Thyroid gland (tissue), 4 donors: ENCODE data around the gene WHRN. TPM values are rescaled to one million over a fixed set of nuclear protein-coding genes. Genes with fewer than 3 reads are reported as not detected.

Source experiments
- DNase-seq, 2 donors: peaks; one replicate each; pipeline ENCODE4 v3.0.0-alpha.2; 2019
- H3K27ac ChIP-seq, 3 donors: fragments of 200-600 bp; sonication (generic); 1 replicate in 2 of 3; 2 replicates in 1 of 3; pipeline ENCODE4 v1.5.1; 2016 to 2019; ENCODE audit warnings: mild to moderate bottlenecking in 1 of 3, moderate library complexity in 1 of 3
- H3K27me3 ChIP-seq: fragments of 200-600 bp; sonication (generic); one replicate; pipeline ENCODE4 v1.5.1; 2019
- H3K36me3 ChIP-seq, 2 donors: fragments of 200-600 bp; sonication (generic); one replicate each; pipeline ENCODE4 v1.5.1; 2016 to 2019
- H3K4me1 ChIP-seq, 2 donors: fragments of 200-600 bp; sonication (generic); one replicate each; pipeline ENCODE4 v1.5.1; 2017 to 2019
- H3K4me3 ChIP-seq, 3 donors: fragments of 200-600 bp; sonication (generic); replicated peaks in 1 of 3; 1 replicate in 2 of 3; 2 replicates in 1 of 3; pipeline ENCODE4 v1.5.1; 2016; ENCODE audit warnings: mild to moderate bottlenecking in 1 of 3
- H3K9me3 ChIP-seq: fragments of 200-600 bp; sonication (generic); one replicate; pipeline ENCODE4 v1.5.1; 2017
- POLR2A ChIP-seq, 2 donors: fragments of 450-650 bp; IDR thresholded peaks; one replicate each; pipeline ENCODE4 v1.6.1; 2017; ENCODE audit warnings: antibody characterized with exemption in 2 of 2, mild to moderate bottlenecking in 2 of 2, moderate library complexity in 1 of 2
- WGBS, 2 donors: methylation state at CpG; one replicate each; pipeline ENCODE4 v1.1.5; 2017; 5-methylcytosine and 5-hydroxymethylcytosine counted together
- intact Hi-C: fragments of 100-400 bp; cut with DNase I; formaldehyde crosslinking; loops from one replicate; pipeline ENCODE4 v1.15.1; 2023
- total RNA-seq, 4 donors: library from RNA; depleted of rRNA; stranded (reverse); fragments of >200 nt; gene quantifications; one replicate each; pipeline ENCODE4 v1.2.3, GENCODE V29; 2016
- TF ChIP-seq, protein P1 (sequence below), 6 experiments: fragments of 200-600 bp in 3 of 6; fragments of 450-650 bp in 3 of 6; sonication (generic) in 3 of 6; IDR thresholded peaks; one replicate each; pipeline ENCODE4 v1.5.1; 2016 to 2019; ENCODE audit warnings: antibody characterized with exemption in 6 of 6, mild to moderate bottlenecking in 2 of 6, inconsistent platforms in 1 of 6, moderate library complexity in 1 of 6

WHRN gene
- total RNA-seq, 4 donors from 2014 or later: 7.4 to 13.0 (median 10.9) TPM

DNA sequence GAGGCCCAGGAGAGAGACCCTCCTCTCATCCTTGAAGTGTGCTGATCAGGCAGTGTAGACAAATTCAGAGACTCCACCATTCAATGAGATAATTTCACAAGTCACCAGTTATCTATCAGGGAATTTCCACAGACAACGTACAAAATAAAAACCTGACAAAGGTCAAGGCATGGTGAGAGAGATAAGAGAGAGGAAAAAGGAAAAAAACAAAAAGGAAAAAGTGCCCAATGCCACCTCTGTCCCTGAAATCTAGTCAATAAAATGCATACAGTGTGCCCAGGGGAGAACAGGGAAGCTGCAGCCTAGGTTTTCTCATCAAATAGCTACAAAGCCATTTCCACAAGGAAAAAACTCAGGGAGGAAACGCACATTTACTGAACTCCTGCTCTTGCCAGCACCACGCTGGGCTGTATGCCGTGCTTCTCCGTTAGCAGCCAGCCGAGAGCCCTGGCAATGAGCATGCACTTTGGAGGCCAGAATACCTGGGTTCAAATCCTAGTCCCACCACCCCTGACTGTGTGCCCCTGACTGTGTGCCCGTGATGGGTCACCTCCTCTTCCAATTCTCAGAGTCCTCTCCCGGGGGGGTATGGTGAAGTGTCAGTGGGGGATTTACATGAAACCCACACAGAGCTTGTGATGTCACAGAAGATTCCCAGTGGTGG, 11.6 kb downstream of the WHRN start:
- Histone ChIP-seq H3K4me1 (peaks cover 8 to 10% of the 10 kb centered on the region in 2 donors), H3K4me3 (no peak overlapping the region), H3K9me3 (no peaks in the 10 kb centered on the region), H3K27me3 (no peaks in the 10 kb centered on the region), H3K36me3 (no peaks in the 10 kb centered on the region), H3K27ac (no peak overlapping the region)
- TF ChIP-seq, protein P1, sequence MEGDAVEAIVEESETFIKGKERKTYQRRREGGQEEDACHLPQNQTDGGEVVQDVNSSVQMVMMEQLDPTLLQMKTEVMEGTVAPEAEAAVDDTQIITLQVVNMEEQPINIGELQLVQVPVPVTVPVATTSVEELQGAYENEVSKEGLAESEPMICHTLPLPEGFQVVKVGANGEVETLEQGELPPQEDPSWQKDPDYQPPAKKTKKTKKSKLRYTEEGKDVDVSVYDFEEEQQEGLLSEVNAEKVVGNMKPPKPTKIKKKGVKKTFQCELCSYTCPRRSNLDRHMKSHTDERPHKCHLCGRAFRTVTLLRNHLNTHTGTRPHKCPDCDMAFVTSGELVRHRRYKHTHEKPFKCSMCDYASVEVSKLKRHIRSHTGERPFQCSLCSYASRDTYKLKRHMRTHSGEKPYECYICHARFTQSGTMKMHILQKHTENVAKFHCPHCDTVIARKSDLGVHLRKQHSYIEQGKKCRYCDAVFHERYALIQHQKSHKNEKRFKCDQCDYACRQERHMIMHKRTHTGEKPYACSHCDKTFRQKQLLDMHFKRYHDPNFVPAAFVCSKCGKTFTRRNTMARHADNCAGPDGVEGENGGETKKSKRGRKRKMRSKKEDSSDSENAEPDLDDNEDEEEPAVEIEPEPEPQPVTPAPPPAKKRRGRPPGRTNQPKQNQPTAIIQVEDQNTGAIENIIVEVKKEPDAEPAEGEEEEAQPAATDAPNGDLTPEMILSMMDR (IDR thresholded peaks at IDR 0.05): no peak
- TF ChIP-seq POLR2A (IDR thresholded peaks at IDR 0.05): no peak
- WGBS, 2 donors: 66 to 79% methylated on average over 8 of the region's 8 CpGs
- no peak for DNase-seq
- intact Hi-C loops: no loop called here

DNA sequence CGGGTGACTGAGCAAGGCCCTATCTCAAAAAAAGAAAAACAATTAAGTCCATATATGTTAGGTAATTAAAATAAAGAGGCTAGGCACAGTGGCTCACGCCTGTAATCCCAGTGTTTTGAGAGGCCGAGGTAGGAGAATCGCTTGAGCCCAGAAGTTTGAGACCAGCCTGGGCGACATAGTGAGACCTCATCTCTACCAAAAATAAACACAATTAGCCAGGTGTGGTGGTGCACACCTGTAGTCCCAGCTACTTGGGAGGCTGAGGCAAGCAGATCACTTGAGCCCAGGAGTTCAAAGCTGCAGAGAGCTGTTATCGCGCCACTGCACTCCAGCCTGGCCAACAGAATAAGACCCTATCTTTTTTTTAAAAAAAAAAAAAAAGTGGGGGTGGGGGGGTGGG, 12.3 kb downstream of the WHRN start:
- Histone ChIP-seq H3K9me3 (no peaks in the 10 kb centered on the region), H3K4me1 (peaks cover 8 to 10% of the 10 kb centered on the region in 2 donors), H3K27me3 (no peaks in the 10 kb centered on the region), H3K27ac (no peak overlapping the region), H3K4me3 (no peak overlapping the region), H3K36me3 (no peaks in the 10 kb centered on the region)
- DNase-seq: no peak
- 95 to 96% methylated on average over 7 of the region's 7 CpGs for WGBS, 2 donors
- no peak for TF ChIP-seq POLR2A (IDR thresholded peaks at IDR 0.05)
- TF ChIP-seq, protein P1 (IDR thresholded peaks at IDR 0.05): no peak
- intact Hi-C loops: no loop called here

GRCh38 chr9:114491430-114492003, 13.8 kb downstream of the WHRN start:
- intact Hi-C loops: no loop called here
- Histone ChIP-seq H3K27me3 (no peaks in the 10 kb centered on the region), H3K9me3 (no peaks in the 10 kb centered on the region), H3K4me3 (no peak overlapping the region), H3K27ac (no peak overlapping the region), H3K4me1 (no peaks in the 10 kb centered on the region), H3K36me3 (no peaks in the 10 kb centered on the region)
- no peak for DNase-seq
- WGBS, 2 donors: 84% methylated on average over 17 of the region's 17 CpGs
- TF ChIP-seq, protein P1 (IDR thresholded peaks at IDR 0.05): no peak
- TF ChIP-seq POLR2A (IDR thresholded peaks at IDR 0.05): no peak

DNA sequence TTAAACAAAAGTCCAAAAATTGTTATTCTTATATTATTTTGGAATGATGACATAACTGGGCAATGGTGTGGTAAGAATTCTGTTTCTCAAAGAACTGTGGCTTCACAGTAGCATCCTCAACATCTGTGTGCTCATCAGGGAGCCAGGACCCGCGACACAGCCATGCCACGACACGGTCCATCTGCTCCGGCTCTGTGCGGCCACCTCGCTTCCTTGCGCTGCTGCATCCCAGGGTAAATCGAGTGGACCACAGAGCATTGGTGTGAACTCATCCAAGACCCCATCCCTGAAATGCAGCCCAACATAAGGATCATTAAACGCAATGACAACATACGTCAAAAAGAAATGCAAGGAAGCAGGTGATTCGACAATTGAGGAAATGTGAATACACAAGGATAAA, 15.3 kb downstream of the WHRN start:
- DNase-seq: no peak
- H3K36me3 ChIP-seq: no peaks in the 10 kb centered on the region
- WGBS, 2 donors: 89 to 96% methylated on average over 12 of the region's 12 CpGs
- TF ChIP-seq, protein P1 (IDR thresholded peaks at IDR 0.05): no peak
- TF ChIP-seq POLR2A (IDR thresholded peaks at IDR 0.05): no peak
- H3K4me3 ChIP-seq: no peak overlapping the region
- intact Hi-C loops: loop anchor here (5.0 kb wide), 1 partner anchor 162 kb away; no protein-coding TSS in a partner anchor
- no peaks in the 10 kb centered on the region for H3K9me3 ChIP-seq
- no peaks in the 10 kb centered on the region for H3K27me3 ChIP-seq
- H3K27ac ChIP-seq: no peak overlapping the region
- no peaks in the 10 kb centered on the region for H3K4me1 ChIP-seq

DNA sequence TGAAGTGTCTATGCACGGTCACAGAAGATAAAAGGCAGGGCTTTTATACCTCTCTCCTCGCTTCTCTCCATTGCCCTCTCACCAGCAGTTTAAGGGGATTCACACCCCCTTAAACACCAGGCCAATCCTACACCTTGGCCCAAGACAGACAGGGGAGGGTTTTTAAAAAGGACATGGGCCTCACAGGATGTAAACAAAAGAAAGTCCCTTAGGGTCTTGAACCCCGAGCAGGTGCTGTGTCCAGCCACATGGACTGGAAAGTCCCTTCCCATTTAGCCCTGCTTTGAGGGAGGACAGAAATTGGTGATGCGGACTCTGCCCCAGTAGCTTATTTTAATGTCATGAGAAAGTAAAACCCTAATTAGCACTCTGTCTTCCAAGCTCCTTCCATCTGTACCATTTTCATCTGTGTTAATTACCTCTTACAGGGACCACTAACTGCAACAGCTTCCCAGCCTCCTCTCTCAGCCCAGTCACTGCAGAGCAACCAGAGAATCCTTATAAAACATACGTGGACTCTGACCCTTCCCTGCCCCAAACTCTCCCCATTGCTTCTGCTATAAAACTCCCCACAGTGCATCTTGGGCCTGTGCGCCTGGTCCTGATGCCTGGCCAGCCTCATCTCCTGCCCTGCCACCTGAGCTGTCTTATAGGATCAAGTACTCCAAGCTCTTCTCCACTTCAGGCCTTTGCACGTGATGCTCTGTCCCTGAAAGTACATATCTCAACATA, 16.7 kb downstream of the WHRN start:
- intact Hi-C loops: loop anchor here (5.0 kb wide), 1 partner anchor 164 kb away; no protein-coding TSS in a partner anchor
- H3K36me3 ChIP-seq: no peaks in the 10 kb centered on the region
- no peaks in the 10 kb centered on the region for H3K9me3 ChIP-seq
- DNase-seq: no peak
- TF ChIP-seq POLR2A (IDR thresholded peaks at IDR 0.05): no peak
- TF ChIP-seq, protein P1 (IDR thresholded peaks at IDR 0.05): no peak
- no peak overlapping the region for H3K27ac ChIP-seq
- no peaks in the 10 kb centered on the region for H3K27me3 ChIP-seq
- no peaks in the 10 kb centered on the region for H3K4me1 ChIP-seq
- H3K4me3 ChIP-seq: no peak overlapping the region
- 80% methylated on average over 7 of the region's 7 CpGs for WGBS, 2 donors
